GM13977 (cell line): ENCODE results near the gene EFEMP1.

Experiments used
- DNase-seq: peaks from one replicate; pipeline ENCODE4 v3.0.0; 2012; ENCODE audit warnings: low spot score
- CTCF ChIP-seq: IDR thresholded peaks from 2 replicates; pipeline ENCODE4 v1.5.1; 2012; ENCODE audit warnings: mild to moderate bottlenecking, control low read depth; ENCODE audit not compliant: insufficient read depth; ENCODE audit errors: extremely low read depth, missing control alignments
- in situ Hi-C: fragments of 300-500 bp; cut with MboI; formaldehyde crosslinking; loops from one replicate; pipeline ENCODE4 v1.12.0; 2022; ENCODE audit warnings: low sequenced_read_pairs, low pct_unique_long_range_greater_than_20kb, mixed read lengths, inconsistent platforms; ENCODE audit not compliant: unreplicated experiment

The EFEMP1 gene

GRCh38 chr2:55907686-55908085 is 15.9 kb downstream of the EFEMP1 start:
- no peak for TF ChIP-seq CTCF
- DNase-seq: no peak
- in situ Hi-C loops: no loop called here

DNA sequence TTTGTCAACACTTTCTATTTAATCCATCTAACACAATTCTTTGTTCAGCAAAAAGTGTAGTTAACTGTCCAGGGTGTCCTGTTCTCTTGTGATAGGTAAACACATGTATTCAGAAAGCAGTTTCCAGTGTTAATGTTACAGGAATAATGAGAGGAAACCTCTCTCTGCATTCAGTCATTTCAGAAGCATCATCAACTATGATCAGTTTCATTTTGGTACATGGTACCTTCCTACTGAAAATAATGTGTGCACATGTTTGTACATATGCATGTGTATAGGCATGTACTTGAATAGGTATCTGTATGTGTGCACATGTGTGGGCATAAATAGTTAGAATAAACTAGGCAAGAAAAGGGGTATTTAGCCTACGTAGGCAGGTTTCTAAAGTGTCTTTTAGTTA is 16.6 kb downstream of the EFEMP1 start:
- no peak for TF ChIP-seq CTCF
- no peak for DNase-seq
- in situ Hi-C loops: no loop called here

- in situ Hi-C loops: no loop called here
- DNase-seq: no peak
- TF ChIP-seq CTCF: no peak
Measured at GRCh38 chr2:55903727-55904126, 19.9 kb downstream of the EFEMP1 start.

GRCh38 chr2:55902971-55903370 is 20.6 kb downstream of the EFEMP1 start:
- DNase-seq: no peak
- no peak for TF ChIP-seq CTCF
- in situ Hi-C loops: no loop called here

DNA sequence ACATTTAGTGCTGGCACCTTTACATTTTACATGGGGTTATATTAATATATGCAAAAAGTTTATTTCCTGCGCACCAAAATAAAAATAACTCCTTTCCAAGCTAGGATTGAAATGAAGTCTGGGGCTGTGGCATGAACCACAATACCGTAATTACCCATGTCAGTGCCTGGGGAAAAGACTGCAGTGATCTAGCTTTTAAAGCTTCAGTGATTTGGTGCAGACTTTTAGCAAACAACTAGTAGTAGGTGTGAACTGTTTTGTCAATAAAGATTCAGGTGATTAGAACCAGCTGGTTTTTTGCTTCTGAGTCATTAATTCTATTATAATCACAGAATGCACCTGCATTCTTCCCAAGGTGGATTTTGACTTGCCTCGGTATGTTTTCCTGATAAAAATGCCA is 21.2 kb downstream of the EFEMP1 start:
- in situ Hi-C loops: no loop called here
- TF ChIP-seq CTCF: no peak
- DNase-seq: no peak

DNA sequence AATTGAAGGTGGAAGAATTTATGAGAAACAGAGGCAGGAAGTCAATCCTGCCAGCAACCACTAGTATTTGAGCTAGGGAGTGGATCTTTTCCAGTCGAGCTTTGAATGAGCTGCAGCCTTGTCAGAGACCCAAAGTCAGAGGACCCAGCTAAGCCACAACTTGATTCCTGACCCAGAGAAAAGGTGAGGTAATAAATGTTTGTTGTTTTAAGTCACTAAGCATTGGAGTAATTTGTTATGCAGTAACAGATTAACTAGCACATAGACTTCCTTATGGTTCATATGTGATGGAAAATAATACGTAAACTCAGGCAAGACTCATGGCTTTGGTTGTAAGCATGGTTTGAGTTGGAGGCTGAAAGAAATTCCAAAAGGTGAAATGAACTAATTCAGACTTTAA is 21.6 kb downstream of the EFEMP1 start:
- TF ChIP-seq CTCF: no peak
- DNase-seq: no peak
- in situ Hi-C loops: no loop called here

DNA sequence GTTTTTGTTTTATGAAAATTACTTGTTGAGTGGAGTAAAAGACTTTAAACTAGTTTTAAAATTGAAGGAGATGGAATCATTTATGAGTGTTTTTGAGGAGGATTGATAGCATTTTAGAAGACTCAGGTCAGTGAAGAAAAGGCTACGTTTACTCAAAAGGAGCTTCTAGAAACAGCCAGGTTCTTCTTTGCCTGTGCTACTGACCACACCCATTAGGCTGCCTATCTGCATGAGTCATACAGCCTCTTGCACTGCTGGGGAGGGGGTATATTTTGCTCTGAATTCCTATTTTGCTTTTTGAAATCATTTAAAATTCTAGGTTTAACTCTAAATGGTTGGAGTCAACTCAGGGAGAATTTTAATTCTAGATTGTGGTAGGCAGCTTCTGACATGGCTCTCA is 22.3 kb downstream of the EFEMP1 start:
- no peak for DNase-seq
- in situ Hi-C loops: no loop called here
- no peak for TF ChIP-seq CTCF
